Skeletal muscle tissue (tissue), 4 donors: ENCODE results near the gene RPLP2. TPM values are rescaled to one million over a fixed set of nuclear protein-coding genes. Genes with fewer than 3 reads are reported as not detected.

Experiments
- H3K27ac ChIP-seq: one replicate; pipeline ENCODE4 v1.7.0; 2013; ENCODE audit warnings: mild to moderate bottlenecking, low read depth, low read length, inconsistent platforms
- H3K27me3 ChIP-seq, 3 donors: one replicate each; pipeline ENCODE4 v1.7.0; 2013; ENCODE audit warnings: low read length in 3 of 3; ENCODE audit not compliant: control insufficient read depth in 3 of 3, insufficient read depth in 3 of 3
- H3K36me3 ChIP-seq, 3 donors: one replicate each; pipeline ENCODE4 v1.7.0; 2013; ENCODE audit warnings: low read length in 3 of 3; ENCODE audit not compliant: control insufficient read depth in 3 of 3, insufficient read depth in 3 of 3
- H3K4me1 ChIP-seq, 3 donors: one replicate each; pipeline ENCODE4 v1.7.0; 2013; ENCODE audit warnings: low read length in 3 of 3, mild to moderate bottlenecking in 3 of 3; ENCODE audit not compliant: control insufficient read depth in 3 of 3, insufficient read depth in 3 of 3
- H3K4me3 ChIP-seq, 3 donors: one replicate each; pipeline ENCODE4 v1.7.0; 2013; ENCODE audit warnings: low read length in 3 of 3
- H3K9ac ChIP-seq, 3 donors: one replicate each; pipeline ENCODE4 v1.7.0; 2013; ENCODE audit warnings: low read length in 3 of 3, mild to moderate bottlenecking in 3 of 3, moderate library complexity in 2 of 3, low read depth in 1 of 3
- H3K9me3 ChIP-seq, 3 donors: one replicate each; pipeline ENCODE4 v1.7.0; 2013; ENCODE audit warnings: low read length in 3 of 3; ENCODE audit not compliant: control insufficient read depth in 3 of 3
- total RNA-seq: library from RNA; depleted of rRNA; stranded (reverse); fragments of >200 nt; gene quantifications from one replicate; pipeline ENCODE4 v1.2.3, GENCODE V29; 2014
- donor health status: Osteomylitis.

The RPLP2 gene
- total RNA-seq, 1 donor from 2014 or later = 414 TPM

GRCh38 chr11:836700-837099, 26.9 kb downstream of the RPLP2 start:
- no peak overlapping the region for H3K4me3 ChIP-seq
- peaks cover 42 to 46% (median 46%) of the 10 kb centered on the region in 3 donors for H3K36me3 ChIP-seq
- peaks cover 40 to 78% (median 56%) of the 10 kb centered on the region in 3 donors for H3K4me1 ChIP-seq
- no peaks in the 10 kb centered on the region for H3K9me3 ChIP-seq
- H3K27ac ChIP-seq = no peak overlapping the region
- H3K27me3 ChIP-seq = peaks cover 0 to 4% (median 0%) of the 10 kb centered on the region in 3 donors
- H3K9ac ChIP-seq = peak overlapping the region in 1 of 3 donors; percentile 16

- H3K27me3 ChIP-seq = no peaks in the 10 kb centered on the region
- peaks cover 34 to 71% (median 51%) of the 10 kb centered on the region in 3 donors for H3K4me1 ChIP-seq
- H3K36me3 ChIP-seq = peaks cover 42 to 46% (median 46%) of the 10 kb centered on the region in 3 donors
- H3K9ac ChIP-seq = no peak overlapping the region
- H3K9me3 ChIP-seq = no peaks in the 10 kb centered on the region
- no peak overlapping the region for H3K4me3 ChIP-seq
- no peak overlapping the region for H3K27ac ChIP-seq
These were observed 27.6 kb downstream of the RPLP2 start for GRCh38 chr11:837189-837989.

- no peak overlapping the region for H3K27ac ChIP-seq
These were observed 28.2 kb downstream of the RPLP2 start for GRCh38 chr11:837990-838307.

GRCh38 chr11:838441-839279, 28.9 kb downstream of the RPLP2 start:
- Histone ChIP-seq H3K9me3 (no peaks in the 10 kb centered on the region), H3K9ac (peak overlapping the region in 2 of 3 donors; percentile 33 to 59), H3K27me3 (no peaks in the 10 kb centered on the region), H3K36me3 (peaks cover 42 to 46% (median 46%) of the 10 kb centered on the region in 3 donors), H3K4me3 (no peak overlapping the region), H3K27ac (no peak overlapping the region), H3K4me1 (peaks cover 31 to 74% (median 50%) of the 10 kb centered on the region in 3 donors)

More at GRCh38 chr11:837990-838307, 28.2 kb downstream of the RPLP2 start:
- H3K4me3 ChIP-seq = no peak overlapping the region
- H3K9me3 ChIP-seq = no peaks in the 10 kb centered on the region
- peaks cover 32 to 69% (median 48%) of the 10 kb centered on the region in 3 donors for H3K4me1 ChIP-seq
- H3K27me3 ChIP-seq = no peaks in the 10 kb centered on the region
- no peak overlapping the region for H3K9ac ChIP-seq
- H3K36me3 ChIP-seq = peaks cover 42 to 46% (median 46%) of the 10 kb centered on the region in 3 donors

- peaks cover 42 to 46% (median 46%) of the 10 kb centered on the region in 3 donors for H3K36me3 ChIP-seq
- no peak overlapping the region for H3K27ac ChIP-seq
- peaks cover 27 to 73% (median 48%) of the 10 kb centered on the region in 3 donors for H3K4me1 ChIP-seq
These were observed 29.5 kb downstream of the RPLP2 start for GRCh38 chr11:839280-839623.

GRCh38 chr11:839875-840617, 30.3 kb downstream of the RPLP2 start:
- no peaks in the 10 kb centered on the region for H3K27me3 ChIP-seq
- peak overlapping the region in 1 of 3 donors; percentile 91 for H3K9ac ChIP-seq
- H3K27ac ChIP-seq = no peak overlapping the region
- peaks cover 42 to 46% (median 46%) of the 10 kb centered on the region in 3 donors for H3K36me3 ChIP-seq
- H3K4me1 ChIP-seq = peaks cover 24 to 71% (median 43%) of the 10 kb centered on the region in 3 donors
- H3K4me3 ChIP-seq = peak overlapping the region in 1 of 3 donors; percentile 93
- H3K9me3 ChIP-seq = no peaks in the 10 kb centered on the region

More at GRCh38 chr11:839280-839623, 29.5 kb downstream of the RPLP2 start:
- Histone ChIP-seq H3K9ac (no peak overlapping the region), H3K27me3 (no peaks in the 10 kb centered on the region), H3K9me3 (no peaks in the 10 kb centered on the region), H3K4me3 (no peak overlapping the region)

- Histone ChIP-seq H3K4me1 (peaks cover 27 to 75% (median 52%) of the 10 kb centered on the region in 3 donors), H3K4me3 (peak overlapping the region; percentile 87 to 93 (median 88)), H3K27ac (peak overlapping the region; percentile 91), H3K9ac (peak overlapping the region; percentile 77 to 91 (median 89)), H3K36me3 (peaks cover 33 to 37% (median 37%) of the 10 kb centered on the region in 3 donors), H3K27me3 (no peaks in the 10 kb centered on the region), H3K9me3 (no peaks in the 10 kb centered on the region)
These were observed 32.2 kb downstream of the RPLP2 start for GRCh38 chr11:841981-842369.

GRCh38 chr11:842370-843002, 32.7 kb downstream of the RPLP2 start, which contains the start of the genes POLR2L and TSPAN4:
POLR2L (minus strand) TSS chr11:842529; CDS start chr11:842508, 21 bp downstream.
TSPAN4 (plus strand) TSS chr11:842852; CDS start chr11:850305, 7,453 bp downstream.
- Histone ChIP-seq H3K9me3 (no peaks in the 10 kb centered on the region), H3K4me3 (peak within 1 kb of the TSS; percentile 87 to 93 (median 88)), H3K4me1 (peaks cover 27 to 69% (median 50%) of the 10 kb centered on the region in 3 donors), H3K27me3 (no peaks in the 10 kb centered on the region), H3K27ac (peak within 1 kb of the TSS; percentile 91), H3K36me3 (peaks cover 28 to 33% (median 32%) of the 10 kb centered on the region in 3 donors), H3K9ac (peak within 1 kb of the TSS; percentile 77 to 91 (median 89))
